DND-41 (cell line): ENCODE results near the gene PSMC1.

Experiments
- ATAC-seq: fragments of 200-7000 bp; cut with Tn5 transposase; 3 replicates; pipeline ENCODE4 v1.9.1; 2021; ENCODE audit warnings: low read depth; ENCODE audit not compliant: insufficient read depth
- DNase-seq: peaks from one replicate; pipeline ENCODE4 v3.0.0-alpha.2; 2020
- H2AFZ ChIP-seq: 2 replicates; pipeline ENCODE4 v1.6.0; 2012; ENCODE audit warnings: low read depth, low read length
- H3K27ac ChIP-seq: 2 replicates; pipeline ENCODE4 v1.5.1; 2012; ENCODE audit warnings: low read length, inconsistent platforms
- H3K27me3 ChIP-seq: fragments of 200-600 bp; sonication (generic); 2 replicates; pipeline ENCODE4 v1.6.0; 2012; ENCODE audit warnings: low read length, mild to moderate bottlenecking, inconsistent platforms; ENCODE audit not compliant: insufficient read depth, poor library complexity
- H3K36me3 ChIP-seq: 2 replicates; pipeline ENCODE4 v1.5.1; 2012; ENCODE audit warnings: low read length, inconsistent platforms; ENCODE audit not compliant: insufficient read depth
- H3K4me1 ChIP-seq: 2 replicates; pipeline ENCODE4 v1.5.1; 2012; ENCODE audit warnings: mild to moderate bottlenecking, low read length; ENCODE audit not compliant: insufficient read depth
- H3K4me2 ChIP-seq: 2 replicates; pipeline ENCODE4 v1.6.0; 2012; ENCODE audit warnings: mild to moderate bottlenecking, moderate library complexity, low read length, inconsistent platforms; ENCODE audit not compliant: insufficient read depth
- H3K4me3 ChIP-seq, 2 experiments: fragments of 200-600 bp in 1 of 2; shearing (Covaris generic) in 1 of 2; 2 replicates each; pipeline ENCODE4 v1.5.1; 2012 to 2016; ENCODE audit warnings: inconsistent platforms in 2 of 2, low read length in 2 of 2, mild to moderate bottlenecking in 2 of 2, low read depth in 1 of 2, moderate library complexity in 1 of 2
- H3K79me2 ChIP-seq: 2 replicates; pipeline ENCODE4 v1.6.0; 2012; ENCODE audit warnings: low read length, inconsistent platforms; ENCODE audit not compliant: insufficient read depth
- H3K9ac ChIP-seq: 2 replicates; pipeline ENCODE4 v1.6.0; 2012; ENCODE audit warnings: low read depth, mild to moderate bottlenecking, inconsistent platforms, low read length, moderate library complexity
- H3K9me3 ChIP-seq: 2 replicates; pipeline ENCODE4 v1.5.1; 2012; ENCODE audit warnings: low read length, moderate library complexity, mild to moderate bottlenecking, inconsistent platforms; ENCODE audit not compliant: insufficient read depth, severe bottlenecking
- H4K20me1 ChIP-seq: 2 replicates; pipeline ENCODE4 v1.6.0; 2012; ENCODE audit warnings: low read length; ENCODE audit not compliant: insufficient read depth
- EZH2 ChIP-seq: IDR thresholded peaks from 3 replicates; pipeline ENCODE4 v1.6.1; 2012; ENCODE audit warnings: borderline replicate concordance, low read depth, mild to moderate bottlenecking, moderate library complexity, low read length, inconsistent platforms; ENCODE audit not compliant: severe bottlenecking
- TF ChIP-seq, protein P1 (sequence below): IDR thresholded peaks from 2 replicates; pipeline ENCODE4 v1.5.1; 2012; ENCODE audit warnings: borderline replicate concordance, low read length, moderate library complexity, mild to moderate bottlenecking; ENCODE audit not compliant: poor library complexity, severe bottlenecking; ENCODE audit errors: extremely low read depth

The PSMC1 gene

DNA sequence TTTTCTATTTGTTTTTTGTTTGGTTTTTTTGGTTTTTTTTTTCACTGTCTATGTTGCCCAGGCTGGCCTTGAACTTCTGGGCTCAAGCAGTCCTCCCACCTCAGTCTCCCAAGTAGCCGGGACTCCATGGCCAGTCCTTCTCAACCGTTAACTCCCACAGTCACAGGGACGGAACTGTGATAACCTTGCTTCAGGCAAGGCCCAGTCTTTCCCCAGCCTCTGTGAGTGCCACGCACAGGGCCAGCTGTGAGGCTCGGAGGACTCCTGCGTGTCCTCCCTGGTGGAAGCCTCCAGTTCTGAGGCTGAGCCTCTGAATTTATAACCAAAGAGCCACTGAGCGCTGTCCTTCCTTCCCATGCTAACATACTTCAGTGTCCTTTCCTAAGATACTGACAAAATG is 23.7 kb downstream of the PSMC1 start:
- TF ChIP-seq, protein P1, sequence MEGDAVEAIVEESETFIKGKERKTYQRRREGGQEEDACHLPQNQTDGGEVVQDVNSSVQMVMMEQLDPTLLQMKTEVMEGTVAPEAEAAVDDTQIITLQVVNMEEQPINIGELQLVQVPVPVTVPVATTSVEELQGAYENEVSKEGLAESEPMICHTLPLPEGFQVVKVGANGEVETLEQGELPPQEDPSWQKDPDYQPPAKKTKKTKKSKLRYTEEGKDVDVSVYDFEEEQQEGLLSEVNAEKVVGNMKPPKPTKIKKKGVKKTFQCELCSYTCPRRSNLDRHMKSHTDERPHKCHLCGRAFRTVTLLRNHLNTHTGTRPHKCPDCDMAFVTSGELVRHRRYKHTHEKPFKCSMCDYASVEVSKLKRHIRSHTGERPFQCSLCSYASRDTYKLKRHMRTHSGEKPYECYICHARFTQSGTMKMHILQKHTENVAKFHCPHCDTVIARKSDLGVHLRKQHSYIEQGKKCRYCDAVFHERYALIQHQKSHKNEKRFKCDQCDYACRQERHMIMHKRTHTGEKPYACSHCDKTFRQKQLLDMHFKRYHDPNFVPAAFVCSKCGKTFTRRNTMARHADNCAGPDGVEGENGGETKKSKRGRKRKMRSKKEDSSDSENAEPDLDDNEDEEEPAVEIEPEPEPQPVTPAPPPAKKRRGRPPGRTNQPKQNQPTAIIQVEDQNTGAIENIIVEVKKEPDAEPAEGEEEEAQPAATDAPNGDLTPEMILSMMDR = no peak
- no peak for TF ChIP-seq EZH2
- H3K36me3 ChIP-seq = peaks cover 61% of the 10 kb centered on the region

DNA sequence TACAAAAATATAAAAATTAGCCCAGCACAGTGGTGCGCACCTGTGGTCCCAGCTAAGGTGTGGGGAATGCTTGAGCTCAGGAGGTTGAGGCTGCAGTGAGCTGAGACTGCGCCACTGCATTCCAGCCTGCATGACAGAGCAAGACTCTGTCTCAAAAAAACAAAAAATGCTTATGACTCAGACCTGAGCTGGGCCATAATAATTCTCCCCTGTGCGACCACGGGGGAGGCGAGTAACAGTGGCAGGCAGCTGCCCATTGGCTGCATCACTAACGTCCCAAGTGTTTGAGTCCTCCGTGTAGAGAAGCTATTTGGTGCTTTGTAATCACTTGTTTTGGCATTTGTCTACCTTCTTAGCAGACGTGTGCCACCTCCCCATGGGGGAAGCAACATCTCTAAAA is 24.9 kb downstream of the PSMC1 start:
- H4K20me1 ChIP-seq = no peaks in the 10 kb centered on the region; the same call in 1 of the 2 replicates
- no peaks in the 10 kb centered on the region for H3K79me2 ChIP-seq
- TF ChIP-seq, protein P1 = no peak
- no peak for TF ChIP-seq EZH2
- H3K9ac ChIP-seq = no peak overlapping the region
- H2AFZ ChIP-seq = no peak overlapping the region
- peaks cover 62% of the 10 kb centered on the region for H3K36me3 ChIP-seq
- H3K4me2 ChIP-seq = no peak overlapping the region
- no peak overlapping the region for H3K27ac ChIP-seq
- H3K4me1 ChIP-seq = no peaks in the 10 kb centered on the region
- DNase-seq (no peak), ATAC-seq (no peak)
- no peaks in the 10 kb centered on the region for H3K27me3 ChIP-seq
- no peaks in the 10 kb centered on the region for H3K9me3 ChIP-seq
- no peak overlapping the region for H3K4me3 ChIP-seq

More for the DNA sequence above, 23.7 kb downstream of the PSMC1 start:
- Histone ChIP-seq H3K27ac (no peak overlapping the region), H3K9ac (no peak overlapping the region), H3K4me3 (no peak overlapping the region), H4K20me1 (peaks cover 4% of the 10 kb centered on the region; the same call in 1 of the 2 replicates), H3K4me1 (no peaks in the 10 kb centered on the region), H3K79me2 (no peaks in the 10 kb centered on the region), H3K9me3 (no peaks in the 10 kb centered on the region), H3K4me2 (no peak overlapping the region), H2AFZ (no peak overlapping the region), H3K27me3 (no peaks in the 10 kb centered on the region)
- DNase-seq (no peak), ATAC-seq (no peak)

DNA sequence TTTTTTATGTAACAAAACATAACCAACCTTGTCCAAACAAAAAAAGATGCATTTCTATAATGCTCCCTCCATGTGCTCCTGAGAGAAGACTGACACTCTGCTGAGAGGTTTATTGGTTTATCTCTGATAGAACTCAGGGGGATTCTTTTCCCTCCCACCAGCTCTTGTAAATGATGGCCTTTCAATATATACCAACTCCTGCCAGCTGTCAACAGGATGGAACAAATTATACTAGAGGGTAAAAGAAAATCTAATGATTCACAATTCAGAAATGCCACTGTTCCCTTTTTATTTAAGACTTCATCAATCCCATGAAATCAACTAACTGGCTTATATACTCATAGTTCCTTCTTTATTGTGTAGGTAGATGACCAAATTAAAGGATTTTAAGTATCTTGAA is 25.4 kb downstream of the PSMC1 start:
- Histone ChIP-seq H3K27me3 (no peaks in the 10 kb centered on the region), H3K79me2 (no peaks in the 10 kb centered on the region), H3K9ac (no peak overlapping the region), H2AFZ (no peak overlapping the region), H3K9me3 (no peaks in the 10 kb centered on the region), H3K27ac (no peak overlapping the region), H3K4me1 (no peaks in the 10 kb centered on the region), H3K4me3 (no peak overlapping the region), H3K36me3 (peaks cover 62% of the 10 kb centered on the region), H3K4me2 (no peak overlapping the region), H4K20me1 (no peaks in the 10 kb centered on the region; the same call in 1 of the 2 replicates)
- ATAC-seq = no peak
- no peak for TF ChIP-seq EZH2
- TF ChIP-seq, protein P1 = no peak
- DNase-seq = no peak

DNA sequence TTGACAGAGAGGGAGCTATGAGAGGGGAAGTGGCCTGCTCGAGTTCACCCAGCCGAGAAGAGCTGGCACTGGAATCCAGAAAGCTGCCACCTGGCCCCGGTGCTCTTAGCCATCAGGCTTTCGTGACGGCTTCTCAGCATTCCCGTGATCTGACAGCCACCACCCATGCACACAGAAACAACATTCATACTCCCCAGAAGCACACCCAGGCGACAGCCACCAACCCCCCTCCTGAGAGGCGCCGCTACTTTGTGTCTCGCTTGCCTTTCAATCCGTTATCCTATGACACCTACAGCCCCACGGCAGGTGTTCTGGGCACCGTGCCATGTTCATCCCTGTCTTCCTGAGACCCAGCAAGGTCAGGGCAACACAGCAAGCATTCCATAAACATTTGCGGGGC is 31.4 kb downstream of the PSMC1 start:
- H2AFZ ChIP-seq = no peak overlapping the region
- ATAC-seq = no peak
- no peaks in the 10 kb centered on the region for H3K79me2 ChIP-seq
- TF ChIP-seq, protein P1 = no peak
- TF ChIP-seq EZH2 = no peak
- no peaks in the 10 kb centered on the region for H3K9me3 ChIP-seq
- peaks cover 78% of the 10 kb centered on the region for H3K36me3 ChIP-seq
- H3K4me1 ChIP-seq = no peaks in the 10 kb centered on the region
- no peaks in the 10 kb centered on the region for H4K20me1 ChIP-seq
- H3K9ac ChIP-seq = no peak overlapping the region
- H3K27me3 ChIP-seq = no peaks in the 10 kb centered on the region
- H3K4me3 ChIP-seq = no peak overlapping the region
- DNase-seq = no peak
- no peak overlapping the region for H3K27ac ChIP-seq
- no peak overlapping the region for H3K4me2 ChIP-seq
